CD4-positive, CD25-positive, alpha-beta regulatory T cell (primary cell): ENCODE measurements around the gene LPCAT3. TPM values are rescaled to one million over a fixed set of nuclear protein-coding genes. Genes with fewer than 3 reads are reported as not detected.
"Not testable (repeated sequence)": the region's sequence is repeated elsewhere in the genome, so short reads cannot be mapped to it uniquely, and the experiment has no call there.

ENCODE experiments used
- ATAC-seq, 2 donors: fragments of 150-1000 bp; cut with Tn5 transposase; one replicate each; pipeline ENCODE4 v1.10.0; 2021; ENCODE audit warnings: low read depth in 2 of 2, moderate number of reproducible peaks in 2 of 2, moderate library complexity in 1 of 2
- DNase-seq, 3 donors: peaks; one replicate each; pipeline versions ENCODE4 v3.0.0 to v3.0.0-alpha.2; 2012 to 2022; ENCODE audit warnings: mixed read lengths in 1 of 3
- H3K27ac ChIP-seq: one replicate; pipeline ENCODE4 v1.7.0; 2013; ENCODE audit warnings: mild to moderate bottlenecking, low read length; ENCODE audit not compliant: insufficient read depth, poor library complexity, severe bottlenecking
- H3K27me3 ChIP-seq: one replicate; pipeline ENCODE4 v1.7.0; 2013; ENCODE audit warnings: low read length; ENCODE audit not compliant: control insufficient read depth, insufficient read depth
- H3K36me3 ChIP-seq: one replicate; pipeline ENCODE4 v1.7.0; 2013; ENCODE audit warnings: mild to moderate bottlenecking, low read length, moderate library complexity; ENCODE audit not compliant: control insufficient read depth, insufficient read depth
- H3K4me1 ChIP-seq: 2 replicates; pipeline ENCODE4 v1.7.0; 2013; ENCODE audit warnings: mild to moderate bottlenecking, low read length; ENCODE audit not compliant: insufficient read depth, control insufficient read depth, poor library complexity, severe bottlenecking
- H3K4me3 ChIP-seq: one replicate; pipeline ENCODE4 v1.7.0; 2013; ENCODE audit warnings: low read depth, mild to moderate bottlenecking, low read length, moderate library complexity
- H3K9me3 ChIP-seq, 2 experiments: 1 replicate in 1 of 2; 2 replicates in 1 of 2; pipeline ENCODE4 v1.7.0; 2013; ENCODE audit warnings: low read length in 2 of 2, mild to moderate bottlenecking in 1 of 2, moderate library complexity in 1 of 2; ENCODE audit not compliant: control insufficient read depth in 2 of 2
- H3K27ac Mint-ChIP-seq, 3 donors: one replicate each; pipeline ENCODE4 v1.8.0; 2020 to 2022; ENCODE audit warnings: mild to moderate bottlenecking in 3 of 3, mixed read lengths in 3 of 3, moderate library complexity in 2 of 3
- H3K27me3 Mint-ChIP-seq: one replicate; pipeline ENCODE4 v1.8.0; 2022; ENCODE audit warnings: mild to moderate bottlenecking, mixed read lengths
- H3K36me3 Mint-ChIP-seq: one replicate; pipeline ENCODE4 v1.8.0; 2020; ENCODE audit warnings: mixed read lengths
- H3K4me1 Mint-ChIP-seq, 4 donors: one replicate each; pipeline ENCODE4 v1.8.0; 2020 to 2022; ENCODE audit warnings: mixed read lengths in 4 of 4, mild to moderate bottlenecking in 1 of 4
- H3K4me3 Mint-ChIP-seq, 4 donors: one replicate each; pipeline ENCODE4 v1.8.0; 2020 to 2022; ENCODE audit warnings: mild to moderate bottlenecking in 4 of 4, mixed read lengths in 4 of 4, moderate library complexity in 3 of 4
- H3K9me3 Mint-ChIP-seq, 7 donors: one replicate each; pipeline ENCODE4 v1.8.0; 2020 to 2022; ENCODE audit warnings: mixed read lengths in 7 of 7, mild to moderate bottlenecking in 3 of 7, moderate library complexity in 2 of 7
- polyA plus RNA-seq, 4 donors: library from polyadenylated mRNA; unstranded; fragments of 300-500 nt; fragmentation: Illumina TruSeq; gene quantifications; one replicate each; pipeline ENCODE4 v1.2.3, GENCODE V29; 2021
- total RNA-seq: library from RNA; stranded (reverse); gene quantifications from one replicate; pipeline ENCODE4 v1.2.3, GENCODE V29; 2022

Gene LPCAT3
- total and polyA plus RNA-seq, 5 donors from 2014 or later: 25.0 to 32.8 (median 30.8) TPM

GRCh38 chr12:7049445-7049951 lies 31.2 kb upstream of the LPCAT3 start:
- not testable (repeated sequence) for H3K4me3 ChIP-seq, H3K36me3 ChIP-seq, DNase-seq, H3K9me3 ChIP-seq, H3K27me3 ChIP-seq, H3K27ac ChIP-seq, ATAC-seq, H3K36me3 Mint-ChIP-seq, H3K4me3 Mint-ChIP-seq, H3K4me1 ChIP-seq, H3K9me3 Mint-ChIP-seq, H3K27ac Mint-ChIP-seq
- Mint-ChIP-seq H3K27me3 (peaks cover 24% of the 10 kb centered on the region), H3K4me1 (peaks cover 0 to 11% (median 3%) of the 10 kb centered on the region in 4 donors)

DNA sequence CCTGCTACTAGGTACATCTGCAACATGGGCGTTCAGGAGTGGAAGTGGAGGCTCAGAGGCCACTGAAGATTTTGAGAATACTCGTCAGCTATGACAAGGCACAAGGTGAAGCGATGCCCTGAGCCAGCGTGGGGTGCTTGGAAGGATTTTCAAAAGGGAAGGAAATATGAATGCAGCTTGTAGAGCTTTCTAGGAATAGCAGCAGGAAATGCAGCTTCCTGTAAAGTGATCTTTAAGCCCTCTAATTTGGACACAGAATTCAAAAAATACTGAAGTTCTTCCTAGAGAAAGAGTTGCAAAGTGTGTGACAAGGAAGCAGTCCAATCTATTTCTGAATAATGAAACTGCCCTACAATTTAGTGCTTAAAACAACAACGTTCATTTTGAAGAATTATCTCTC lies 29.0 kb upstream of the LPCAT3 start:
- Histone ChIP-seq H3K4me3 (no peak overlapping the region), H3K36me3 (no peaks in the 10 kb centered on the region), H3K4me1 (no peaks in the 10 kb centered on the region), H3K27me3 (no peaks in the 10 kb centered on the region), H3K9me3 (no peaks in the 10 kb centered on the region), H3K27ac (no peak overlapping the region)
- peaks cover 10% of the 10 kb centered on the region for H3K27me3 Mint-ChIP-seq
- ATAC-seq (no peak), DNase-seq (peak in 1 of 3 donors; percentile 5)
- no peak overlapping the region for H3K4me3 Mint-ChIP-seq
- H3K27ac Mint-ChIP-seq: peak overlapping the region in 1 of 3 donors; percentile 76
- peaks cover 0 to 11% (median 2%) of the 10 kb centered on the region in 4 donors for H3K4me1 Mint-ChIP-seq
- no peaks in the 10 kb centered on the region for H3K9me3 Mint-ChIP-seq
- no peaks in the 10 kb centered on the region for H3K36me3 Mint-ChIP-seq

DNA sequence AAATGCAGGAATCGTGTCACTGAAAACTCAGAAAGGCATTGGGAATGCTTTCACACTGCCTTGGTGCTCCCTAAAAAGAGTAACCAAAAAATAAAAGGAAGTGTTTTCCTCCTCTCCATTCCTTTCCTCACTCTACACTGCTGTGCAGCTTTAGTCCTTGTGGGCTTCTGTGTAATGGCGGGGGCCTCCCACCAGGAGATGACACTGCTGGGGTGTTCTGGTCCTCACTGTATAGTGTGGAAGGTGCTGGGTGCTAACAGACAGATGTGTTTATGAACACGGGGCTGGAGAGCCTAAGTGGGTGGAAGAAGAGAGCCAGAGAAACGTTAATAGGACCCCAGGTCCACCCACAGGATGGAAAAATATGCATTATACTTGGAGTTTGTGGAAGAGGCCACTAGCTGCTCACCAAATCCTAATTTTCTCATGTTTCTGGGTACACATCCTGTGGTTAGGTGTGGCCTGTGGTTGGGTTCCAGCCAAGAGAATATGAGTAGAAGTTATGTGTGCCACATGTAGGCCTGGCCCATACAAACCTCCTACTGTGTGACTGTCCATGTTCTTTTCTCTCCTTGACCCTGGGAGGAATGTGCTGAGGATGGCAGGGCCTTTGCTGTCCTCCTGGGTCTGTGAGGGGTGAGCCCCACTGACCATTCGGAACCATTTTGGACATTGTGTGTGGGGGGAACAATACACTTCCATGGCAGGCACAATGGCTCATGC lies 28.3 kb upstream of the LPCAT3 start:
- DNase-seq (peak in 1 of 3 donors; percentile 6), ATAC-seq (no peak)
- H3K27ac ChIP-seq: no peak overlapping the region
- Mint-ChIP-seq H3K4me3 (no peak overlapping the region), H3K4me1 (peaks cover 0 to 11% (median 4%) of the 10 kb centered on the region in 4 donors), H3K27ac (no peak overlapping the region), H3K27me3 (peaks cover 5% of the 10 kb centered on the region), H3K36me3 (no peaks in the 10 kb centered on the region), H3K9me3 (no peaks in the 10 kb centered on the region)
- no peak overlapping the region for H3K4me3 ChIP-seq
- H3K36me3 ChIP-seq: no peaks in the 10 kb centered on the region
- no peaks in the 10 kb centered on the region for H3K9me3 ChIP-seq
- H3K27me3 ChIP-seq: no peaks in the 10 kb centered on the region
- no peaks in the 10 kb centered on the region for H3K4me1 ChIP-seq

GRCh38 chr12:7045913-7046312 lies 27.6 kb upstream of the LPCAT3 start:
- no peaks in the 10 kb centered on the region for H3K36me3 Mint-ChIP-seq
- no peaks in the 10 kb centered on the region for H3K27me3 Mint-ChIP-seq
- no peak overlapping the region for H3K4me3 Mint-ChIP-seq
- no peaks in the 10 kb centered on the region for H3K36me3 ChIP-seq
- no peaks in the 10 kb centered on the region for H3K27me3 ChIP-seq
- no peaks in the 10 kb centered on the region for H3K4me1 ChIP-seq
- peaks cover 0 to 11% (median 4%) of the 10 kb centered on the region in 4 donors for H3K4me1 Mint-ChIP-seq
- no peaks in the 10 kb centered on the region for H3K9me3 ChIP-seq
- no peak for DNase-seq
- no peaks in the 10 kb centered on the region for H3K9me3 Mint-ChIP-seq
- no peak overlapping the region for H3K4me3 ChIP-seq
- no peak for ATAC-seq
- H3K27ac Mint-ChIP-seq: no peak overlapping the region
- no peak overlapping the region for H3K27ac ChIP-seq

DNA sequence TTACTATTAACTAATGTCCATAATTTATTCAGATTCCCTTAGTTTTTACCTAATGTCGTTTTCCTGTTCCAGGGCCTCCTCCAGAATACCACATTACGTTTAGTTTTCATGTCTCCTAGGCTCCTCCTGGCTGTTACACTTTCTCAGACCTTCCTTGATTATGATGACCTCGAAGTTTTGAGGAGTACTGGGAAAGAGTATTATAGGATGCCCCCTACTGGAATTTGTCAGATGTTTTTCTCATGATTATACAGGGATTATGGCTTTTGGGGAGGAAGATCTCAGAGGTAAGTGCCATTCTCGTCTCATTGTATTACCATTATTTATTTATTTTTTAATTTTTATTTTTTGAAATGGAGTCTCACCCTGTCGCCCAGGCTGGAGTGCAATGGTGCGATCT lies 24.6 kb upstream of the LPCAT3 start:
- Mint-ChIP-seq H3K4me1 (peaks cover 0 to 9% (median 4%) of the 10 kb centered on the region in 4 donors), H3K27me3 (peaks cover 8% of the 10 kb centered on the region), H3K9me3 (peaks cover 0 to 2% (median 0%) of the 10 kb centered on the region in 7 donors), H3K36me3 (no peaks in the 10 kb centered on the region), H3K27ac (peak overlapping the region in 1 of 3 donors; percentile 64), H3K4me3 (no peak overlapping the region)
- Histone ChIP-seq H3K9me3 (no peaks in the 10 kb centered on the region), H3K4me3 (no peak overlapping the region), H3K27ac (no peak overlapping the region), H3K36me3 (no peaks in the 10 kb centered on the region), H3K27me3 (no peaks in the 10 kb centered on the region), H3K4me1 (no peaks in the 10 kb centered on the region)
- ATAC-seq (no peak), DNase-seq (peak in 2 of 3 donors; percentile 4 to 17)

GRCh38 chr12:7039403-7039802 lies 21.1 kb upstream of the LPCAT3 start:
- H3K36me3 Mint-ChIP-seq: no peaks in the 10 kb centered on the region
- no peak for DNase-seq
- peaks cover 0 to 5% (median 0%) of the 10 kb centered on the region in 4 donors for H3K4me1 Mint-ChIP-seq
- H3K4me1 ChIP-seq: no peaks in the 10 kb centered on the region
- no peaks in the 10 kb centered on the region for H3K9me3 ChIP-seq
- no peaks in the 10 kb centered on the region for H3K36me3 ChIP-seq
- H3K27ac ChIP-seq: no peak overlapping the region
- H3K27ac Mint-ChIP-seq: peak overlapping the region in 1 of 3 donors; percentile 86
- H3K27me3 Mint-ChIP-seq: peaks cover 8% of the 10 kb centered on the region
- H3K4me3 ChIP-seq: no peak overlapping the region
- peaks cover 3% of the 10 kb centered on the region for H3K27me3 ChIP-seq
- no peak overlapping the region for H3K4me3 Mint-ChIP-seq
- ATAC-seq: no peak
- H3K9me3 Mint-ChIP-seq: peaks cover 0 to 2% (median 0%) of the 10 kb centered on the region in 7 donors

GRCh38 chr12:7038591-7038990 lies 20.3 kb upstream of the LPCAT3 start:
- no peaks in the 10 kb centered on the region for H3K9me3 ChIP-seq
- H3K4me3 ChIP-seq: no peak overlapping the region
- peaks cover 8% of the 10 kb centered on the region for H3K27me3 Mint-ChIP-seq
- peaks cover 0 to 5% (median 0%) of the 10 kb centered on the region in 4 donors for H3K4me1 Mint-ChIP-seq
- peaks cover 0 to 2% (median 0%) of the 10 kb centered on the region in 7 donors for H3K9me3 Mint-ChIP-seq
- DNase-seq: no peak
- peak overlapping the region in 1 of 4 donors; percentile 55 for H3K4me3 Mint-ChIP-seq
- H3K36me3 ChIP-seq: no peaks in the 10 kb centered on the region
- ATAC-seq: no peak
- no peak overlapping the region for H3K27ac ChIP-seq
- no peaks in the 10 kb centered on the region for H3K4me1 ChIP-seq
- H3K27ac Mint-ChIP-seq: no peak overlapping the region
- H3K27me3 ChIP-seq: peaks cover 5% of the 10 kb centered on the region
- H3K36me3 Mint-ChIP-seq: no peaks in the 10 kb centered on the region

DNA sequence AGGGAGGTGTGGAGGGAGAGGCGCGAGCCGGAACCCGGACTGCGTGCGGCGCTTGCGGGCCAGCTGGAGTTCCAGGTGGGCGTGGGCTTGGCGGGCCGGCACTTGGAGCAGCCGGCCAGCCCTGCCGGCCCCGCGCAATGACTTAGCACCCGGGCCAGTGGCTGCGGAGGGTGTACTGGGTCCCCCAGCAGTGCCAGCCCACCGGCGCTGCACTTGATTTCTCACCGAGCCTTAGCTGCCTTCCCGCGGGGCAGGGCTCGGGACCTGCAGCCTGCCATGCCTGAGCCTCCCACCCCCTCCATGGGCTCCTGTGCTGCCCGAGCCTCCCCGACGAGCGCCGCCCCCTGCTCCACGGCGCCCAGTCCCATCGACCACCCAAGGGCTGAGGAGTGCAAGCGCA lies 19.1 kb upstream of the LPCAT3 start:
- H3K27ac Mint-ChIP-seq, H3K4me1 ChIP-seq, H3K9me3 ChIP-seq, H3K36me3 Mint-ChIP-seq, H3K27me3 ChIP-seq, H3K9me3 Mint-ChIP-seq, H3K4me3 Mint-ChIP-seq, H3K4me3 ChIP-seq, H3K4me1 Mint-ChIP-seq, DNase-seq, H3K36me3 ChIP-seq, ATAC-seq, H3K27ac ChIP-seq: not testable (repeated sequence)
- H3K27me3 Mint-ChIP-seq: peaks cover 11% of the 10 kb centered on the region
